ENCODE results near the gene C15orf62.

The C15orf62 gene

DNA sequence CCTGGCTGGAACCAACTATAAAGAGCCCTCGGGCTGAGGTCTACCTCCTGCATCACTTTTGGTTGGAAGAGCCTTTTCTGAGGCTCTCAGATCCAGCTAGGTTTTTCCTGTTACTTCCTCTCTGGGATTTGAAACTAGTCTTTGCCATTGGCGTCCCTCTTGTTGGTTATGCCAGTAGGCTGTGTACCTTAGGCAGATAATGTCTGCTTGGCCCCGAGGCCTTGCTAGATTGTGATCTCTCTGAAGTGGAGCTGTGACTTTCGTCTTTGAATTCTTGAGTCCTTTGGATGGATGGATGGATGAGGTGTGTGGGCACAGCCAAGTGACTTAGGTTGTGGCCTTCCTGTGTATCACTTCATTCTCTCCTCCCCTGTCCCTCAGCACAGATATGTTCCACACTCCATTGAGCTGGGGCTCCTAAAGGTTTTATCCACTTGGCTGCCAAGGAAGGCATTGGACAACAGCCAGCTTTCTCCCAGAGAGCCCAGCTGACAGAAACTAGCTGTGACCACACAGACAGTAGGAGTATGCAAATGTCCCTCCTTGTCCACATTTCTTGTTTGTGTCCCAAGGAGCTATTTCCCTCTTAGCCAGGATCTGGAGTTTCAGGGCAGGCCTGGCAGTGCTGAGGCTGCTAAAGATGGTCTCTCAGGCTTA is 45.4 kb downstream of the C15orf62 start:
- no peak for DNase-seq

DNA sequence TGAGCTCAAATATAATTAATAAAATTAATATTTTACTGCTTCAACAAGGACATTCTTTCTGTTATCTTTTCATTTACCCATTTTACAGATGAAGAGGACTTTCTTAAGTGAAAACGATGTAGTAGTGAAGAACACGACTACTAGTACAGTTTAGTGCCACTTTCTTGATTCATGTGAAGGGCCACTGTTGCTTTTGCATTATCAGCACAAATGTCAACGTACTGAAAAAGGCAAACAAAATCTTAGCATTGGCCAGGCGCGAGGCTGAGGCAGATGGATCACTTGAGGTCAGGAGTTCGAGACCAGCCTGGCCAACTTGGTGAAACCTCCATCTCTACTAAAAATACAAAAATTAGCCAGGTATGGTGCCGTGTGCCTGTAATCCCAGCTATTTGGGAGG is 49.3 kb downstream of the C15orf62 start:
- no peak for DNase-seq

DNA sequence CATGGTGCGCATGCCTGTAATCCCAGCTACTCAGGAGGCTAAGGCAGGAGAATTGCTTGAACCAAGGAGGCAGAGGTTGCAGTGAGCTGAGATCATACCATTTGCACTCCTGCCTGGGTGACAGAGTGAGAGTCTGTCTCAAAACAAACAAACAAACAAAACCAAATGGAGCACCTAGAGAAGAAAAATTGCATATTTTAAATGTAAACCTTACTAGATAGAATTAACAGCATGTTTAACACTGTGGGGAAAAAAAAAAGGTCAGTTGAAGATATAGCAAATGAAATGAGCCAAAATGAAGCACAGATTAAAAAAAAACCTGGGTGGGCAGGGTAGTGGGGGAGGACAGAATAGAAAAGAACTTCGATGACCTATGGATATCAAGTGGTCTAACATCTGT is 51.4 kb downstream of the C15orf62 start:
- DNase-seq, result no peak

Measured in right kidney (tissue), 1 donor.